Lower leg skin (tissue), 3 donors: ENCODE data around the gene KBTBD12.

Experiments
- POLR2A ChIP-seq, 2 donors: fragments of 450-650 bp; IDR thresholded peaks; one replicate each; pipeline ENCODE4 v1.6.1; 2016 to 2017; ENCODE audit warnings: antibody characterized with exemption in 2 of 2, mild to moderate bottlenecking in 1 of 2, moderate library complexity in 1 of 2
- TF ChIP-seq, protein P1 (sequence below), 3 donors: fragments of 450-650 bp; IDR thresholded peaks; one replicate each; pipeline ENCODE4 v1.5.1; 2016; ENCODE audit warnings: antibody characterized with exemption in 3 of 3, mild to moderate bottlenecking in 3 of 3, moderate library complexity in 2 of 3

DNA sequence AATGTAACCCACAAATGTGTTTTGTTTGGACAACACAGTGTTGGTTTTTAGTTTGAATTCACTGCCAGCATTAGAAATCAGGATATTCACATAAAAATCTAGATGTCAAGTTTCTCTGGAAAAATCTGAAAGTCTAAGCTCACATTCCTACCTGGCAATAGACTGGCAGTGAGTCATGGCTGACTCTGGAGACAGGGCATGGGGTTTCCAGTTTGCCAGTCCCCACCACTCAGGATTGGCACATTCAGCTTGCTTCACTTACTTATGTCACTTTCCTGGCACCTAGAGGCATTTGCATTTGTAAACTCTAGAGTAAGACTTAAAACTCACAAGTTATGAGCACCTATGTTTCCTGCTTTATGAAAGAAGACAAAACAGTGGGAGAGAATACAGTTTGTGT lies 118.1 kb downstream of the KBTBD12 start:
- TF ChIP-seq, protein P1, sequence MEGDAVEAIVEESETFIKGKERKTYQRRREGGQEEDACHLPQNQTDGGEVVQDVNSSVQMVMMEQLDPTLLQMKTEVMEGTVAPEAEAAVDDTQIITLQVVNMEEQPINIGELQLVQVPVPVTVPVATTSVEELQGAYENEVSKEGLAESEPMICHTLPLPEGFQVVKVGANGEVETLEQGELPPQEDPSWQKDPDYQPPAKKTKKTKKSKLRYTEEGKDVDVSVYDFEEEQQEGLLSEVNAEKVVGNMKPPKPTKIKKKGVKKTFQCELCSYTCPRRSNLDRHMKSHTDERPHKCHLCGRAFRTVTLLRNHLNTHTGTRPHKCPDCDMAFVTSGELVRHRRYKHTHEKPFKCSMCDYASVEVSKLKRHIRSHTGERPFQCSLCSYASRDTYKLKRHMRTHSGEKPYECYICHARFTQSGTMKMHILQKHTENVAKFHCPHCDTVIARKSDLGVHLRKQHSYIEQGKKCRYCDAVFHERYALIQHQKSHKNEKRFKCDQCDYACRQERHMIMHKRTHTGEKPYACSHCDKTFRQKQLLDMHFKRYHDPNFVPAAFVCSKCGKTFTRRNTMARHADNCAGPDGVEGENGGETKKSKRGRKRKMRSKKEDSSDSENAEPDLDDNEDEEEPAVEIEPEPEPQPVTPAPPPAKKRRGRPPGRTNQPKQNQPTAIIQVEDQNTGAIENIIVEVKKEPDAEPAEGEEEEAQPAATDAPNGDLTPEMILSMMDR (IDR thresholded peaks at IDR 0.05): no peak
- TF ChIP-seq POLR2A (IDR thresholded peaks at IDR 0.05): no peak
